ENCODE data around the gene PLEKHG3.

PLEKHG3 gene

DNA sequence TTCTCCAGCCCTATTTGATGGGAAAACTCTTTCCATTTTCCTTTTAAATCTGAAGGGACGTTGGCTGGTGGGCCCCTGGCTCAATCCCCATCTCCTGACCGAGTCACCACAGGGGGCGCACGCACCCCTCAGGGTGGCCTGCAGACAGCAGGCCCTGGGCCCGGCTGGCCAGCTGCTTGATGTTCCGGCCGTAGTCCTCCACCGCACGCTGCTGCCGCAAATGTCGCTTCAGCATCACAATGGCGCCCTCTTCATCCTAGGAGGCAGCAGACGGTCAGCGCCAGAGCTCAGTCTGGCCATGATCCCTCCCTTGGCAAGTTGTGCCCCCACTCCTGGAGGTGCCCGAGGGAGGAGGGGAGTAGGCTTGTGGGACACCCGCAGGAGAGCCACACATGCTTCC is 70.0 kb downstream of the PLEKHG3 start:
- TF ChIP-seq, protein P1, sequence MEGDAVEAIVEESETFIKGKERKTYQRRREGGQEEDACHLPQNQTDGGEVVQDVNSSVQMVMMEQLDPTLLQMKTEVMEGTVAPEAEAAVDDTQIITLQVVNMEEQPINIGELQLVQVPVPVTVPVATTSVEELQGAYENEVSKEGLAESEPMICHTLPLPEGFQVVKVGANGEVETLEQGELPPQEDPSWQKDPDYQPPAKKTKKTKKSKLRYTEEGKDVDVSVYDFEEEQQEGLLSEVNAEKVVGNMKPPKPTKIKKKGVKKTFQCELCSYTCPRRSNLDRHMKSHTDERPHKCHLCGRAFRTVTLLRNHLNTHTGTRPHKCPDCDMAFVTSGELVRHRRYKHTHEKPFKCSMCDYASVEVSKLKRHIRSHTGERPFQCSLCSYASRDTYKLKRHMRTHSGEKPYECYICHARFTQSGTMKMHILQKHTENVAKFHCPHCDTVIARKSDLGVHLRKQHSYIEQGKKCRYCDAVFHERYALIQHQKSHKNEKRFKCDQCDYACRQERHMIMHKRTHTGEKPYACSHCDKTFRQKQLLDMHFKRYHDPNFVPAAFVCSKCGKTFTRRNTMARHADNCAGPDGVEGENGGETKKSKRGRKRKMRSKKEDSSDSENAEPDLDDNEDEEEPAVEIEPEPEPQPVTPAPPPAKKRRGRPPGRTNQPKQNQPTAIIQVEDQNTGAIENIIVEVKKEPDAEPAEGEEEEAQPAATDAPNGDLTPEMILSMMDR (IDR thresholded peaks at IDR 0.05; ENCODE audit: insufficient read depth, low read length, missing control alignments), result no peak
- ChIA-PET CTCF (interaction anchor here (1.1 to 13.2 kb wide), 6 partner anchors 9 to 117 kb away, joined by 3 to 94 read pairs (median 12); no protein-coding TSS in a partner anchor), POLR2A (no interaction called here)
- no peak overlapping the region for H3K4me3 ChIP-seq (ENCODE audit: low read depth, low read length)
- DNase-seq (ENCODE audit: low read depth, low spot score), result no peak

DNA sequence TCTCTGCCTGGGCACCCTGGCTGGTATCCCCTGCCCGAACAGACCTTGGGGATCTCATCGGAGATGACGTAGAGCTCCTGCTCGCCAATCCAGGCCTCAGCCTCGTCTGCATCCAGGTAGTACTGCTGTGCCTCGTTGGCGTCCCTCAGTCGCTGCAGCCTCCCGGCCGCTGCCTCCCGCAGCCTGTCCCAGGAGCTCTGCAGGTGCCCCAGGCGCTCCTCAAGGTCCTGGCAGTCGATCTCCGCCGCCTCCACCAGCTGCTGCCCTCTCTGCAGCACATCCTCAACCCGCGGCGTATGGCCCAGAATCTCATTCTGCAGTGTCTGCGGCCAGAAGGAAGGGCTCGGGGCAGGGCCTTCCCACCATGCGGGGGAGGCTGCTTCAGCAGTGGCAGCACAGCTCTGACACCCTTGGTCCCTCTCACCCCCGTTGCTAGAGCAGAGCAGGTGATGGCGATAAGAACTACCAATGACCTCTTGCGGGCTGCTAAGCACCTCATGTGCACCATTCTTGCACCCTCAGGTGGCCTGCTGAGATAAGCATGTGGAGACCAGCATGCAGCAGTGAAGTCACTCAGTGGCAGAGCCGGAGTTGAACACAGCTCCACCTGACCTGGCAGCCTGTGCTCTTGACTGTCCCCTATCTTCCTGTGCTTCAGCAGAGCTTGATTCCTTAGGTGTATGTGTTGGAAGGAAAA is 71.0 kb downstream of the PLEKHG3 start:
- POLR2A ChIA-PET, result no interaction called here
- DNase-seq (ENCODE audit: low read depth, low spot score), result no peak
- H3K4me3 ChIP-seq (ENCODE audit: low read depth, low read length), result no peak overlapping the region
- CTCF ChIA-PET, result interaction anchor here (1.3 to 13.2 kb wide), 7 partner anchors 8 to 116 kb away, joined by 3 to 94 read pairs (median 11); no protein-coding TSS in a partner anchor
- TF ChIP-seq, protein P1 (IDR thresholded peaks at IDR 0.05; ENCODE audit: insufficient read depth, low read length, missing control alignments), result no peak

DNA sequence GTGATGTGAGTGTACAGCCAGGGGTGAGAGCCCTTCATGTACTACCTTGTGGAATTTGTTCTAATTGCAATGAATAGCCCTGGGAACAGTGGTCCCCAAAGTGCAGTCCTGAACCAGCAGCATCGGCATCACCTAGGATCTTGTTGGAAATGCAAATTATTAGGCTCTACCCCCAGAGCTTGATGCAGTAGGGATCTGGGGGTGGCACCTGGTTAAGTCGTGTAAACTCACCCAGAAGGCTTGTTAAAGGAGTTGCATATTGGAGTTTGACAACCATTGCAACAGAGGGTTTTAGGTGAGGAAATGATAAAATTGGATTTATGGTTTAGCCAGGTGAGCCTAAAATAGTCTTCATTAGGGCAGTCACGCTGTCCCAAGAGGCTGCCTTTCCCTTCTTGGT is 73.2 kb downstream of the PLEKHG3 start:
- DNase-seq (ENCODE audit: low read depth, low spot score), result no peak
- no peak overlapping the region for H3K4me3 ChIP-seq (ENCODE audit: low read depth, low read length)
- TF ChIP-seq, protein P1 (IDR thresholded peaks at IDR 0.05; ENCODE audit: insufficient read depth, low read length, missing control alignments), result no peak
- ChIA-PET POLR2A (no interaction called here), CTCF (interaction anchor here (1.1 to 5.7 kb wide), 2 partner anchors 10 to 134 kb away, joined by 3 to 57 read pairs; no protein-coding TSS in a partner anchor)

DNA sequence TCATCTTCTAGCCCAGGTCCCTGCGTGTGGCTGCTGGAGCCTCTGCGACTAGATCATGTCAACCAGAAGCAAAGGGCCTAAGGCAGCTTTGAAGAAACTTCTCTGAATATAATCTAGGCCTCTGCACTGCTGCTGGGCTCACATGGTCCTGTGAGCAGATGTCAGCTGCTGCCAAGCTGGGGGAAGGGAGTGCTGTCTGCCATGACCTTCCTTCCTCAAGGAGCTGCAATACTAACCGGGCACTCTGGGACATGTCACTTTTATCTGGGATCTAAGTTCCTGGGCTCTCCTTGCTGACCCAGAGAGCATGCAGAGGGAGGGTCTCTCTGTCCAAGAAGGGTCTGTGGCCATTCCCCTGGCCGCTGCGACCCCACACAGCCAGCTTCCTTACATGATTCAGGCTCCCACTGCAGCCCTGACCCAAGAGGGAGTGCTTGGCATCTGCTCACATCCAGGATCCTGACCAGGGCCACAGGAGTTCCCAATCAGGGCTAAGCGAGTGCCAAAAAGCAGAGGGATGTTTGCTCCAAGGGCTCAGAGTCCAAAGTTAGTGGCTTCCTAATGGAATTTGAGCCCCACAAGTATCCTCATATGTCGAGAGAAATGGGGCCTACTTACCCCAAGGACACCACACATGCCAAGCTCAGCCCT is 74.0 kb downstream of the PLEKHG3 start:
- H3K4me3 ChIP-seq (ENCODE audit: low read depth, low read length), result no peak overlapping the region
- CTCF ChIA-PET, result interaction anchor here (0.8 to 5.7 kb wide), 6 partner anchors 11 to 113 kb away, joined by 3 to 57 read pairs (median 4); no protein-coding TSS in a partner anchor
- POLR2A ChIA-PET, result no interaction called here
- DNase-seq (ENCODE audit: low read depth, low spot score), result no peak
- TF ChIP-seq, protein P1 (IDR thresholded peaks at IDR 0.05; ENCODE audit: insufficient read depth, low read length, missing control alignments), result no peak

GRCh38 chr14:64779472-64779871 is 75.2 kb downstream of the PLEKHG3 start:
- POLR2A ChIA-PET, result no interaction called here
- CTCF ChIA-PET, result interaction anchor here (0.8 to 5.7 kb wide), 7 partner anchors 12 to 111 kb away, joined by 3 to 57 read pairs (median 4); no protein-coding TSS in a partner anchor
- H3K4me3 ChIP-seq (ENCODE audit: low read depth, low read length), result no peak overlapping the region
- DNase-seq (ENCODE audit: low read depth, low spot score), result no peak
- TF ChIP-seq, protein P1 (IDR thresholded peaks at IDR 0.05; ENCODE audit: insufficient read depth, low read length, missing control alignments), result no peak

DNA sequence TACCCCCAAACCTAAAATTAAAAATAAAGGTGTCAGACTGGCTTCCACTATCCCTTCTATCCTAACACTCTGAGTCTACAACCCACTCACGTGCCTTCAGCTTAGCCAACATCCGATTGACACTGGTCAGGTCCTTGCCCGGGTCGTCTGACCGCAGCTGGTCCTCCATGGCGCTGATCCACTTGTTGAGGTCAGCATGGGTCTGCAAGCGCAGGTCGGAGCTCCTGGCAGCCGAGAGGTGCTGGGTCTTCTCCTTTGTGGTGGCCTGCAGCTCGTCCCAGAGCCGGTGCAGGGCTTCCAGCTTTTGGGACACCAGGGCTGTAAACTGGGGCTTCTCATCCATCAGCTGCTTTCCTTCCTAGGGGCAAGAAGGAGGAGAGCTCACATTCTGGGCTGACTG is 78.0 kb downstream of the PLEKHG3 start:
- TF ChIP-seq, protein P1 (IDR thresholded peaks at IDR 0.05; ENCODE audit: insufficient read depth, low read length, missing control alignments), result no peak
- no peak overlapping the region for H3K4me3 ChIP-seq (ENCODE audit: low read depth, low read length)
- CTCF ChIA-PET, result interaction anchor here (1.4 to 2.3 kb wide), 7 partner anchors 10 to 109 kb away, joined by 3 to 16 read pairs (median 5); no protein-coding TSS in a partner anchor
- DNase-seq (ENCODE audit: low read depth, low spot score), result no peak
- POLR2A ChIA-PET, result no interaction called here

Data from AG04449 (cell line).